ENCODE results near the gene PDE6C. TPM values are rescaled to one million over a fixed set of nuclear protein-coding genes. Genes with fewer than 3 reads are reported as not detected.

PDE6C gene
- total and polyA plus RNA-seq, 2 of the 8 experiments (the other 6 are each of a cell fraction or from before 2014, with no cell fraction given) = not detected

DNA sequence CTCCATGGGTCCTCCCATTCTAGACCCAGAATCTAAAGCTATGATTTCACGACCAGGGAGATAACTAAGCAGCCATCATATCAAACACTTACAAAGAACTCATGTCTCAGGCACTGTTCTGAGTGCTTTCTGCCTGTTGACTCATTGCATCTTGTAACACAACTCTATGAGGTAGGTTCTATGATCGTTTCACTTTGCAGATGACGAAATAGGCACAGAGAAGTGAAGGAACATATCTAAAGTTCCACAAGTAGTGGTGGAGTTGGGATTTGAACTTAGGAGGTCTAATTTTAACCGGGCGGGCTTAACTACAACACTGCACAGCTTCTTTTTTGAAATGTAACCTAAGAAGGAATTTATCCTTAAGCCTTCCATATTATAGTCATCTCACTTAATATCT, 14.2 kb upstream of the PDE6C start:
- Histone ChIP-seq H3K79me1 (ENCODE audit: low read depth, low read length) (no peaks in the 10 kb centered on the region; the same call in 1 of the 2 replicates), H3K4ac (replicated peaks; ENCODE audit: insufficient read length, low read depth, low read length) (no peak overlapping the region), H3K14ac (ENCODE audit: insufficient read length) (no peak overlapping the region), H3K27me3 (replicated peaks in 1 of 4; ENCODE audit: control insufficient read depth in 3 of 4, extremely low read depth in 1 of 4, insufficient read depth in 3 of 4, low read length in 3 of 4) (peaks cover 27 to 40% (median 33%) of the 10 kb centered on the region in 4 experiments), H3K18ac (ENCODE audit: extremely low read depth, low read length) (no peak overlapping the region), H4K8ac (ENCODE audit: extremely low read depth, insufficient read depth, low read length) (no peak overlapping the region), H2BK15ac (ENCODE audit: low read length) (no peak overlapping the region), H4K5ac (ENCODE audit: insufficient read length, low read depth, low read length) (no peak overlapping the region), H3K56ac (replicated peaks; ENCODE audit: insufficient read length, low read depth, low read length) (no peak overlapping the region), H3K4me2 (ENCODE audit: insufficient read depth in 1 of 2, low read depth in 2 of 2, low read length in 2 of 2) (no peak overlapping the region), H3K36me3 (ENCODE audit: control insufficient read depth in 2 of 4, insufficient read depth in 4 of 4, low read length in 3 of 4) (no peaks in the 10 kb centered on the region), H4K91ac (replicated peaks; ENCODE audit: insufficient read length, low read length) (no peak overlapping the region), H2AFZ (ENCODE audit: low read length) (no peak overlapping the region), H3K23ac (ENCODE audit: insufficient read length) (no peak overlapping the region), H3K23me2 (ENCODE audit: low read depth, low read length) (peaks cover 7% of the 10 kb centered on the region; the same call in 1 of the 2 replicates), H2BK20ac (ENCODE audit: low read length) (no peak overlapping the region), H3K9ac (replicated peaks in 1 of 4; ENCODE audit: extremely low read depth in 1 of 4, low read depth in 3 of 4, low read length in 3 of 4) (no peak overlapping the region), H3K4me1 (replicated peaks in 1 of 4; ENCODE audit: control insufficient read depth in 3 of 4, insufficient read depth in 4 of 4, low read length in 3 of 4) (peaks cover 0 to 6% (median under 1%) of the 10 kb centered on the region in 4 experiments; a peak in 4 of 7 replicates), H2BK5ac (ENCODE audit: low read depth, low read length) (no peak overlapping the region), H3K79me2 (ENCODE audit: control insufficient read depth in 1 of 2, insufficient read depth in 2 of 2, low read length in 2 of 2) (no peaks in the 10 kb centered on the region), H3K4me3 (ENCODE audit: extremely low read depth in 1 of 4, insufficient read depth in 2 of 4, low read depth in 3 of 4, low read length in 4 of 4) (no peak overlapping the region), H4K20me1 (replicated peaks in 1 of 2; ENCODE audit: control insufficient read depth in 1 of 2, insufficient read depth in 2 of 2, low read length in 2 of 2) (no peaks in the 10 kb centered on the region), H3K9me3 (ENCODE audit: insufficient read depth in 2 of 2, low read depth in 1 of 2, low read length in 1 of 2) (no peaks in the 10 kb centered on the region), H2BK120ac (replicated peaks; ENCODE audit: low read depth, low read length) (no peak overlapping the region), H3K27ac (ENCODE audit: low read depth, low read length) (no peak overlapping the region), H2BK12ac (ENCODE audit: low read depth, low read length) (no peak overlapping the region), H2AK5ac (ENCODE audit: low read depth, low read length) (no peak overlapping the region)
- WGBS, 2 experiments (ENCODE audit: extremely low coverage in 1 of 2, insufficient coverage in 1 of 2, insufficient read length in 1 of 2, insufficient replicate concordance in 2 of 2, low coverage in 1 of 2, low lambda C conversion rate in 2 of 2, missing lambda C conversion rate in 1 of 2) = 93% methylated on average over 5 of the region's 5 CpGs; no CpG with 5 or more reads in 1 of the 2 experiments
- FAIRE-seq = no peak
- ChIA-PET CTCF (ENCODE audit: partially characterized antibody) (interaction anchor here (1.0 to 2.1 kb wide), 3 partner anchors 27 to 323 kb away, joined by 3 to 5 read pairs (median 3); no protein-coding TSS in a partner anchor), POLR2A (ENCODE audit: partially characterized antibody) (no interaction called here)
- no peak for DNase-seq (ENCODE audit: low read depth in 1 of 2, low spot score in 2 of 2)
- TF ChIP-seq ASH2L (IDR thresholded peaks at IDR 0.05; ENCODE audit: low read length) (no peak), CTBP2 (IDR thresholded peaks at IDR 0.05; ENCODE audit: borderline replicate concordance, insufficient read depth, insufficient read length, low read length) (no peak), RAD21 (IDR thresholded peaks at IDR 0.05 in 1 of 2, conservative IDR thresholded peaks at IDR 0.05 in 1 of 2; ENCODE audit: low read depth in 2 of 2, low read length in 2 of 2) (no peak)

Data from H1 (cell line).